GM12865 (cell line): ENCODE results near the gene TTLL5.

Experiments used
- DNase-seq: peaks from one replicate; pipeline ENCODE4 v3.0.0; 2010; ENCODE audit warnings: low read depth
- H3K4me3 ChIP-seq: 2 replicates; pipeline ENCODE4 v1.5.1; 2011; ENCODE audit warnings: mild to moderate bottlenecking, low read depth, low read length, control low read depth
- TF ChIP-seq, protein P1 (sequence below): IDR thresholded peaks from 2 replicates; pipeline ENCODE4 v1.5.1; 2011; ENCODE audit warnings: low read length, control low read depth, low read depth, inconsistent platforms; ENCODE audit not compliant: insufficient read depth; ENCODE audit errors: missing control alignments

TTLL5 gene

GRCh38 chr14:75802486-75802885 lies 141.4 kb downstream of the TTLL5 start:
- H3K4me3 ChIP-seq = no peak overlapping the region
- TF ChIP-seq, protein P1, sequence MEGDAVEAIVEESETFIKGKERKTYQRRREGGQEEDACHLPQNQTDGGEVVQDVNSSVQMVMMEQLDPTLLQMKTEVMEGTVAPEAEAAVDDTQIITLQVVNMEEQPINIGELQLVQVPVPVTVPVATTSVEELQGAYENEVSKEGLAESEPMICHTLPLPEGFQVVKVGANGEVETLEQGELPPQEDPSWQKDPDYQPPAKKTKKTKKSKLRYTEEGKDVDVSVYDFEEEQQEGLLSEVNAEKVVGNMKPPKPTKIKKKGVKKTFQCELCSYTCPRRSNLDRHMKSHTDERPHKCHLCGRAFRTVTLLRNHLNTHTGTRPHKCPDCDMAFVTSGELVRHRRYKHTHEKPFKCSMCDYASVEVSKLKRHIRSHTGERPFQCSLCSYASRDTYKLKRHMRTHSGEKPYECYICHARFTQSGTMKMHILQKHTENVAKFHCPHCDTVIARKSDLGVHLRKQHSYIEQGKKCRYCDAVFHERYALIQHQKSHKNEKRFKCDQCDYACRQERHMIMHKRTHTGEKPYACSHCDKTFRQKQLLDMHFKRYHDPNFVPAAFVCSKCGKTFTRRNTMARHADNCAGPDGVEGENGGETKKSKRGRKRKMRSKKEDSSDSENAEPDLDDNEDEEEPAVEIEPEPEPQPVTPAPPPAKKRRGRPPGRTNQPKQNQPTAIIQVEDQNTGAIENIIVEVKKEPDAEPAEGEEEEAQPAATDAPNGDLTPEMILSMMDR = no peak
- DNase-seq = no peak

- TF ChIP-seq, protein P1 = no peak
- H3K4me3 ChIP-seq = no peak overlapping the region
- no peak for DNase-seq
Observed at GRCh38 chr14:75803765-75804164, 142.7 kb downstream of the TTLL5 start.

GRCh38 chr14:75804570-75805275 lies 143.7 kb downstream of the TTLL5 start:
- DNase-seq = no peak
- TF ChIP-seq, protein P1 = no peak
- H3K4me3 ChIP-seq = no peak overlapping the region

- no peak overlapping the region for H3K4me3 ChIP-seq
- DNase-seq = no peak
- TF ChIP-seq, protein P1 = no peak
Observed at GRCh38 chr14:75805646-75806045, 144.6 kb downstream of the TTLL5 start.

- H3K4me3 ChIP-seq = no peak overlapping the region
- DNase-seq = no peak
- TF ChIP-seq, protein P1 = no peak
Observed at GRCh38 chr14:75806352-75806832, 145.3 kb downstream of the TTLL5 start.

- TF ChIP-seq, protein P1 = no peak
- DNase-seq = no peak
- no peak overlapping the region for H3K4me3 ChIP-seq
Observed at GRCh38 chr14:75807667-75808360, 146.8 kb downstream of the TTLL5 start.
